GM23248 (cell line): ENCODE results near the gene PNKD.

ENCODE experiments used
- EZH2 ChIP-seq: fragments of 200-600 bp; sonication (generic); IDR thresholded peaks from 2 replicates; pipeline ENCODE4 v1.6.1; 2018; ENCODE audit warnings: antibody characterized with exemption, mild to moderate bottlenecking; ENCODE audit not compliant: insufficient read depth, poor library complexity, severe bottlenecking
- EZH2phosphoT487 ChIP-seq: fragments of 200-600 bp; sonication (generic); IDR thresholded peaks from 2 replicates; pipeline ENCODE4 v1.6.1; 2018; ENCODE audit warnings: antibody characterized with exemption, moderate library complexity, mild to moderate bottlenecking, low read depth; ENCODE audit not compliant: insufficient read depth

DNA sequence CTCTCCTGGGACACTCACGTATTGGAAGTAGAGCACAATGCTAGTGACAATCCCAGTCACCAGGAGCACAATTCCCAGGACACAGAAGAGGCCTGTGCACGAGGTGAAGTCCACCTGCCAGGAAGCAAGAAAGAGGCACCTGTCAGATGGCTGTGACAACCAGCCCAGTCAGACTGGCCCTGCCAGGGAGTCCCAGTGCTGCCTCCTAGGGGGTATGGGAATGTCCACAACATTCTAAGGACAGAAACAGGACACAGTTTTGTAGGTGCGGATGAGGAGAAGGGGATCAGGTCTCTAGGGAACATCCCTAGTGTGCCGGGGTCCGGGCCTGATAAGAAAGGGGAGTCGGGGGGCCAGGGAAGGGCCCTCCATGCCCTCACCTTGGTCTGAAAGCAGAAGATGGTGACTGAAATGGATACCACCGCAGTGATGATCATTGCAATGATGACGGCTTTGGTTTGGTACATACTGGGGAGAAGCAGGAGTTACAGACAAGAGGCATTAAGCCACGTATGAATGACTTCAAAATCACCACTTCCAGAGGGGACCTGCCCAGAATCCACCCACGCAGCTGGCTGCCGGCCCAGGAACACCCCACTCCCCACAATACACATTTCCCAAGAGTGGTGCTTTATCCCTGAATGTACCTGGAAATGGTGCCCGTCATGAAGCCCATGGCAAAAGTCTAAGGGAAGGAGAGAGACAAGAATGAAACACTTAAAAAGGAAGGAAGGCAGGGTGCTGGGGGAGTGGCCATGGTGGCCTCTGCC is 6.9 kb downstream of the PNKD start:
- TF ChIP-seq EZH2 (no peak), EZH2phosphoT487 (no peak)
